GM19099 (cell line): ENCODE results near the gene PRTN3.

Experiments
- POLR2A ChIP-seq: IDR thresholded peaks from 3 replicates; pipeline ENCODE4 v1.6.1; 2011; ENCODE audit warnings: low read depth; ENCODE audit not compliant: insufficient read length; ENCODE audit errors: extremely low read depth

Gene PRTN3

DNA sequence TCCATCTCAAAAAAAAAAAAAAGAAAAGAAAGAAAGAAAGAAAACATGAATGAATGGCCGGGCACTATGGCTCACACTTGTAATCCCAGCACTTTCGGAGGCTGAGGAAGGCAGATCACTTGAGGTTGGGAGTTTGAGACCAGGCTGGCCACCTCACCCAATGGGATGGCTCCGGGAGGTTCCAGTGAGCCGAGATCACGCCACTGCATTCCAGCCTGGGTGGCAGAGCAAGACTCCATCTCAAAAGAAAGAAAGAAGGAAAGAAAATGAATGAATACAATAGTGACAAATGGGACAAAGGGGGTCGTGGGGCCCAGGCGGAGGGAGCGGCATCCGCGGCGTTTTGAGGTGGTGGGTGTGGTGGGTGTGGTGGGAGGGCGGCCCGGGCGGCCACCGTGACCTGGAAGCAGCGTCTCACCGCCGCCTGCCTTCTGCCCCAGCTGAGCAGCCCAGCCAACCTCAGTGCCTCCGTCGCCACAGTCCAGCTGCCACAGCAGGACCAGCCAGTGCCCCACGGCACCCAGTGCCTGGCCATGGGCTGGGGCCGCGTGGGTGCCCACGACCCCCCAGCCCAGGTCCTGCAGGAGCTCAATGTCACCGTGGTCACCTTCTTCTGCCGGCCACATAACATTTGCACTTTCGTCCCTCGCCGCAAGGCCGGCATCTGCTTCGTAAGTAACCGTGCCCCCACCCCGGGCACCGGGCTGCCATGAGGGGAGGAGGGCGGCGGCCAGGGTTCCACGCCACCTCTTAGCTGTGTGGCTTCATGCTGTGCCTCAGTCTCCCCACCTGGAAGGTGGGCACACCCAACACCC, 5.1 kb downstream of the PRTN3 start:
- no peak for TF ChIP-seq POLR2A

- no peak for TF ChIP-seq POLR2A
Observed at GRCh38 chr19:848386-848921, 7.7 kb downstream of the PRTN3 start.

GRCh38 chr19:850221-850978, 9.6 kb downstream of the PRTN3 start:
- TF ChIP-seq POLR2A, result no peak

DNA sequence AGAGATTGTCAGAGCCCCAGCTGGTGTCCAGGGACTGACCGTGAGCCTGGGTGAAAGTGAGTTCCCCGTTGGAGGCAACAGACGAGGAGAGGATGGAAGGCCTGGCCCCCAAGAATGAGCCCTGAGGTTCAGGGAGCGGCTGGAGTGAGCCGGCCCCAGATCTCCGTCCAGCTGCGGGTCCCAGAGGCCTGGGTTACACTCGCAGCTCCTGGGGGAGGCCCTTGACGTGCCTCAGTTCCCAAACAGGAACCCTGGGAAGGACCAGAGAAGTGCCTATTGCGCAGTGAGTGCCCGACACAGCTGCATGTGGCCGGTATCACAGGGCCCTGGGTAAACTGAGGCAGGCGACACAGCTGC, 10.2 kb downstream of the PRTN3 start:
- no peak for TF ChIP-seq POLR2A

- no peak for TF ChIP-seq POLR2A
Observed at GRCh38 chr19:852136-853013, 11.6 kb downstream of the PRTN3 start, which contains the start of gene ELANE. TSS of gene ELANE (plus strand) at chr19:852303. CDS start at chr19:852329, 26 bp downstream.

DNA sequence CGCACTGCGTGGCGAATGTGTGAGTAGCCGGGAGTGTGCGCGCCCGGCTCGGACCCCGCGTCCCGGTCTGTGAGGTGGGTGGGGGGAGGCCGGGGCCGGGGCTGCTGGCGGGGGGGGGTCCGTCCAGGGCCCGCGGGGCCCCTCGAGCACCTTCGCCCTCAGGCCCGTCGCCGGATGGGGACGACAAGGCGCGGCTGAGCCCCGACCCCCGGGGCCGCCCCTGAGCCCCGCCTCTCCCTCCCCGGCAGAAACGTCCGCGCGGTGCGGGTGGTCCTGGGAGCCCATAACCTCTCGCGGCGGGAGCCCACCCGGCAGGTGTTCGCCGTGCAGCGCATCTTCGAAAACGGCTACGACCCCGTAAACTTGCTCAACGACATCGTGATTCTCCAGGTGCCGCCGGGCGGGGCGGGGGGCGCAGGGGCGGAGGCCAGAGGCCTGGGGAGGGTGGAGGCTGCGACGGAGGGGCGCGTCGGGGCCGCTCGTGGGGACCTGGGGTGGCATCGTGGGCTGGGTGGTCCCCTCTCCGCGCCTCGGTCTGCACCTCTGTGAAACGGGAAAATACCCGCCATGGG, 12.3 kb downstream of the PRTN3 start:
- TF ChIP-seq POLR2A, result no peak

DNA sequence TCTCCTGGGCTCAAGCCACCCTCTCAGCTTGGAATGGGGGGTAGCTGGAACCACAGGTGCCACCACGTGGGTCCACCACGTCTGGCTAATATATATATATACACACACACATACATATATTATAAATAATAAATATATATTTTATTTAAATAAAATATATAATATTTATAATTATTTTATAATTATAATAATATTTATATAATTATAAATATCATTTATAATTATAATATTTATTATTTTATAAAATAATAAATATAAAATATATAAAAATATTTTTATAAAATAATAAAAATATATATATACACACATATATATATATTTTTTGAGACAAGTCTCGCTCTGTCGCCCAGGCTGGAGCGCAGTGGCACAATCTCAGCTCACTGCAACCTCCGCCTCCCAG, 13.8 kb downstream of the PRTN3 start:
- no peak for TF ChIP-seq POLR2A

DNA sequence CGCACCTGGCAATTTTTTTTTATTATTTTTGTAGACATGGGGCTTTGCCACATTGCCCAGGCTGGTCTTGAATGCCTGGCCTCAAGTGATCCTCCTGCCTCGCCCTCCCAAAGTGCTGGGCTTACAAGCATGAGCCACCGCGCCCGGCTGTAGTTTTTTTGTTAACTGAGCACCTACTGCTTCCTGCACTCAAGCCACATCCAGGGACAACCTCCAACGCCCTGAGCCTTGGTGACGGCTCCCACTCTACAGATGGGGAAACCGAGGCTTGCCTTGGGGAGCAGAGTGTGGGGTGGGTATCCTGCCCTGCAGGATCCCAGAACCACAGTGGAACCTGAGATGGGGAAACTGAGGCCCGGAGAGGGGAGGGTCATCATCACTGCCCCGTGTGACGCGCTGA, 14.3 kb downstream of the PRTN3 start:
- TF ChIP-seq POLR2A, result no peak

- TF ChIP-seq POLR2A, result no peak
Observed at GRCh38 chr19:855566-856120, 14.8 kb downstream of the PRTN3 start.

- no peak for TF ChIP-seq POLR2A
Observed at GRCh38 chr19:858284-858683, 17.5 kb downstream of the PRTN3 start.

- no peak for TF ChIP-seq POLR2A
Observed at GRCh38 chr19:858868-859843, 18.4 kb downstream of the PRTN3 start, which contains the start of gene CFD. TSS of gene CFD (plus strand) at chr19:859664. CDS start at chr19:859690, 26 bp downstream.

DNA sequence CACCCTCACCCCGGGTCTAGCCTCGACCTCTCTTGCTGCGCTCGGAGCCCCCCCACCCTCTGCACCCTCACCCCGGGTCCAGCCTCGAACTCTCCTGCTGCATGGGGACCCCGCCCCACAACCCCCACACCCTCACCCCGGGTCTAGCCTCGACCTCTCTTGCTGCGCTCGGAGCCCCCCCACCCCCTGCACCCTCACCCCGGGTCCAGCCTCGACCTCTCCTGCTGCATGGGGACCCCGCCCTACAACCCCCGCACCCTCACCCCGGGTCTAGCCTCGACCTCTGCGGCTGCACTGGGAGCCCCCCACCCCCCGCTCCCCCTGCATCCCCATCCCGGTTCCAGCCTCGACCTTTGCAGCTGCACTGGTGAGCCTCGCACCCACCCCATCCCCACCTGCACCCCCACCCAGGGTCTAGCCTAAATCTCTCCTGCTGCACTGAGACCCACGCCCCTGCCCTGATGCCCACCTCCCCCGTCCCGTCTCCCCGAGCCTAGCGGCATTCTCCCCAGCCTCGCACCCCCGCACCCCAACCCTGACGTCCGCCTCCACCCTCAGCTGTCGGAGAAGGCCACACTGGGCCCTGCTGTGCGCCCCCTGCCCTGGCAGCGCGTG, 20.4 kb downstream of the PRTN3 start:
- TF ChIP-seq POLR2A, result no peak
